ENCODE measurements around the gene CCPG1. TPM values are rescaled to one million over a fixed set of nuclear protein-coding genes. Genes with fewer than 3 reads are reported as not detected.

Gene CCPG1
- total RNA-seq, result 11.1 and 12.3 TPM in 2 replicates

GRCh38 chr15:55408012-55408928, at the start of gene CCPG1, which contains the start of gene PIERCE2:
Gene CCPG1, minus strand, starts transcription at chr15:55408359. Its CDS starts 18,935 bp downstream, at chr15:55389424.
Gene PIERCE2, plus strand, starts transcription at chr15:55408495. Its CDS starts 274 bp downstream, at chr15:55408769.

GRCh38 chr15:55318588-55319494, 89.3 kb downstream of the CCPG1 start, which contains the start of the genes PIGB and PIGBOS1:
Gene PIGB, plus strand, starts transcription at chr15:55319222. Its CDS starts 29 bp downstream, at chr15:55319251.
Gene PIGBOS1, minus strand, starts transcription at chr15:55319123. Its CDS starts 1,331 bp downstream, at chr15:55317792.

Other genes with a start within 250 kb of the CCPG1 start
- 72.4 and 92.6 TPM in 2 replicates for gene RSL24D1, start 211.4 kb downstream of the CCPG1 start, total RNA-seq
- gene RAB27A, start 118.5 kb downstream of the CCPG1 start, total RNA-seq, result 5.4 and 11.6 TPM in 2 replicates
- 6.6 and 15.5 TPM in 2 replicates for gene PIGBOS1, start 89.2 kb downstream of the CCPG1 start, total RNA-seq
- 8.2 and 10.4 TPM in 2 replicates for gene PIGB, start 89.1 kb downstream of the CCPG1 start, total RNA-seq
- gene PIERCE2, start 136 bp upstream of the CCPG1 start, total RNA-seq, result 2.4 and 3.4 TPM in 2 replicates
- gene DNAAF4, start 99.9 kb upstream of the CCPG1 start, total RNA-seq, result 0.50 and 0.74 TPM in 2 replicates
- 3.0 and 5.9 TPM in 2 replicates for gene PYGO1, start 180.0 kb upstream of the CCPG1 start, total RNA-seq